Testis (tissue), 2 donors: ENCODE results near the gene TPCN2.

ENCODE experiments used
- CTCF ChIP-seq, 3 experiments: fragments of 450-650 bp in 2 of 3; fragments of 200-600 bp in 1 of 3; sonication (generic) in 1 of 3; IDR thresholded peaks; one replicate each; pipeline ENCODE4 v1.5.1; 2016 to 2019; ENCODE audit warnings: antibody characterized with exemption in 3 of 3, mild to moderate bottlenecking in 2 of 3, moderate library complexity in 1 of 3
- POLR2A ChIP-seq: fragments of 450-650 bp; IDR thresholded peaks from one replicate; pipeline ENCODE4 v1.6.1; 2017; ENCODE audit warnings: antibody characterized with exemption, mild to moderate bottlenecking, moderate library complexity

- TF ChIP-seq CTCF (IDR thresholded peaks at IDR 0.05) (no peak), POLR2A (no peak)
Measured at GRCh38 chr11:69120096-69120875, 71.6 kb downstream of the TPCN2 start.
